Measurements from ENCODE around the gene CYBC1.

Gene CYBC1

GRCh38 chr17:82443465-82444283, 6.9 kb downstream of the CYBC1 start:
- Histone ChIP-seq H3K4me3 (ENCODE audit: low read length, poor library complexity, severe bottlenecking) (no peak overlapping the region), H3K36me3 (ENCODE audit: insufficient read depth, low read length) (peaks cover 23% of the 10 kb centered on the region; the same call in 1 of the 2 replicates), H2AFZ (ENCODE audit: low read length) (no peak overlapping the region), H3F3A (ENCODE audit: low read depth) (no peaks in the 10 kb centered on the region; the same call in 1 of the 2 replicates), H3K27me3 (ENCODE audit: insufficient read depth, low read length, poor library complexity, severe bottlenecking) (no peaks in the 10 kb centered on the region), H3K4me2 (ENCODE audit: low read depth, low read length, poor library complexity, severe bottlenecking) (no peak overlapping the region), H3K9ac (ENCODE audit: low read depth, low read length, poor library complexity, severe bottlenecking) (no peak overlapping the region), H3K9me2 (replicated peaks; ENCODE audit: low read depth, low read length) (no peaks in the 10 kb centered on the region), H3K4me1 (ENCODE audit: insufficient read depth, low read length, poor library complexity, severe bottlenecking) (peaks cover 8% of the 10 kb centered on the region), H3K79me2 (ENCODE audit: insufficient read depth, low read length) (peaks cover 38% of the 10 kb centered on the region), H3K9me3 (ENCODE audit: insufficient read depth, low read depth, low read length) (no peaks in the 10 kb centered on the region), H4K20me1 (ENCODE audit: insufficient read depth, low read length, poor library complexity, severe bottlenecking) (peaks cover 25% of the 10 kb centered on the region)
- no peak for TF ChIP-seq EZH2phosphoT487 (IDR thresholded peaks at IDR 0.05; ENCODE audit: borderline replicate concordance)
- TF ChIP-seq CTCF (conservative IDR thresholded peaks at IDR 0.05; ENCODE audit: low read length): no peak

GRCh38 chr17:82442643-82443464, 7.7 kb downstream of the CYBC1 start:
- H3K9ac ChIP-seq (ENCODE audit: low read depth, low read length, poor library complexity, severe bottlenecking): no peak overlapping the region
- no peaks in the 10 kb centered on the region; the same call in 1 of the 2 replicates for H3F3A ChIP-seq (ENCODE audit: low read depth)
- H3K79me2 ChIP-seq (ENCODE audit: insufficient read depth, low read length): peaks cover 33% of the 10 kb centered on the region
- no peak for TF ChIP-seq EZH2phosphoT487 (IDR thresholded peaks at IDR 0.05; ENCODE audit: borderline replicate concordance)
- no peak for TF ChIP-seq CTCF (conservative IDR thresholded peaks at IDR 0.05; ENCODE audit: low read length)
- H3K9me2 ChIP-seq (replicated peaks; ENCODE audit: low read depth, low read length): no peaks in the 10 kb centered on the region
- no peak overlapping the region for H3K4me2 ChIP-seq (ENCODE audit: low read depth, low read length, poor library complexity, severe bottlenecking)
- peaks cover 5% of the 10 kb centered on the region for H3K4me1 ChIP-seq (ENCODE audit: insufficient read depth, low read length, poor library complexity, severe bottlenecking)
- no peak overlapping the region for H2AFZ ChIP-seq (ENCODE audit: low read length)
- peaks cover 23% of the 10 kb centered on the region; the same call in 1 of the 2 replicates for H3K36me3 ChIP-seq (ENCODE audit: insufficient read depth, low read length)
- no peak overlapping the region for H3K4me3 ChIP-seq (ENCODE audit: low read length, poor library complexity, severe bottlenecking)
- no peaks in the 10 kb centered on the region for H3K27me3 ChIP-seq (ENCODE audit: insufficient read depth, low read length, poor library complexity, severe bottlenecking)
- peaks cover 22% of the 10 kb centered on the region for H4K20me1 ChIP-seq (ENCODE audit: insufficient read depth, low read length, poor library complexity, severe bottlenecking)
- H3K9me3 ChIP-seq (ENCODE audit: insufficient read depth, low read depth, low read length): no peaks in the 10 kb centered on the region

- Histone ChIP-seq H3K9ac (ENCODE audit: low read depth, low read length, poor library complexity, severe bottlenecking) (no peak overlapping the region), H4K20me1 (ENCODE audit: insufficient read depth, low read length, poor library complexity, severe bottlenecking) (peaks cover 17% of the 10 kb centered on the region), H3K4me3 (ENCODE audit: low read length, poor library complexity, severe bottlenecking) (no peak overlapping the region), H3F3A (ENCODE audit: low read depth) (no peaks in the 10 kb centered on the region; the same call in 1 of the 2 replicates), H3K9me3 (ENCODE audit: insufficient read depth, low read depth, low read length) (no peaks in the 10 kb centered on the region), H2AFZ (ENCODE audit: low read length) (no peak overlapping the region), H3K4me2 (ENCODE audit: low read depth, low read length, poor library complexity, severe bottlenecking) (no peak overlapping the region), H3K36me3 (ENCODE audit: insufficient read depth, low read length) (peaks cover 23% of the 10 kb centered on the region; the same call in 1 of the 2 replicates), H3K9me2 (replicated peaks; ENCODE audit: low read depth, low read length) (no peaks in the 10 kb centered on the region), H3K79me2 (ENCODE audit: insufficient read depth, low read length) (peaks cover 24% of the 10 kb centered on the region; the same call in 1 of the 2 replicates), H3K27me3 (ENCODE audit: insufficient read depth, low read length, poor library complexity, severe bottlenecking) (no peaks in the 10 kb centered on the region), H3K4me1 (ENCODE audit: insufficient read depth, low read length, poor library complexity, severe bottlenecking) (no peaks in the 10 kb centered on the region)
- TF ChIP-seq EZH2phosphoT487 (IDR thresholded peaks at IDR 0.05; ENCODE audit: borderline replicate concordance) (no peak), CTCF (conservative IDR thresholded peaks at IDR 0.05; ENCODE audit: low read length) (no peak)
Observed at GRCh38 chr17:82441691-82442487, 8.7 kb downstream of the CYBC1 start.
